HG02678 (cell line): Measurements from ENCODE around the gene RPS16.

Source experiments
- ATAC-seq: cut with Tn5 transposase; IDR thresholded peaks from one replicate; pipeline ENCODE4 v1.9.1; 2021; ENCODE audit warnings: mild to moderate bottlenecking, moderate library complexity; ENCODE audit not compliant: unreplicated experiment

Gene RPS16

GRCh38 chr19:39408392-39409207, 27.1 kb downstream of the RPS16 start:
- ATAC-seq: no peak

DNA sequence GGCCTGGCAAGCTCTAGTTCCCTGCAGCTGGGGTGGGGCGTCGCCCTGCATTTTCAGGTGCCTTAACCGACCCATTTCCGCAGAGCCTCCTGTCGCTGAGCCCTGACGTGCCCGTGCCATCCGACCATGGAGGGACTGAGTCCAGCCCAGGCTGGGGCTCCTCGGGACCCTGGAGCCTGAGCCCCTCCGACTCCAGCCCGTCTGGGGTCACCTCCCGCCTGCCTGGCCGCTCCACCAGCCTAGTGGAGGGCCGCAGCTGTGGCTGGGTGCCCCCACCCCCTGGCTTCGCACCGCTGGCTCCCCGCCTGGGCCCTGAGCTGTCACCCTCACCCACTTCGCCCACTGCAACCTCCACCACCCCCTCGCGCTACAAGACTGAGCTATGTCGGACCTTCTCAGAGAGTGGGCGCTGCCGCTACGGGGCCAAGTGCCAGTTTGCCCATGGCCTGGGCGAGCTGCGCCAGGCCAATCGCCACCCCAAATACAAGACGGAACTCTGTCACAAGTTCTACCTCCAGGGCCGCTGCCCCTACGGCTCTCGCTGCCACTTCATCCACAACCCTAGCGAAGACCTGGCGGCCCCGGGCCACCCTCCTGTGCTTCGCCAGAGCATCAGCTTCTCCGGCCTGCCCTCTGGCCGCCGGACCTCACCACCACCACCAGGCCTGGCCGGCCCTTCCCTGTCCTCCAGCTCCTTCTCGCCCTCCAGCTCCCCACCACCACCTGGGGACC, 27.9 kb downstream of the RPS16 start:
- no peak for ATAC-seq

DNA sequence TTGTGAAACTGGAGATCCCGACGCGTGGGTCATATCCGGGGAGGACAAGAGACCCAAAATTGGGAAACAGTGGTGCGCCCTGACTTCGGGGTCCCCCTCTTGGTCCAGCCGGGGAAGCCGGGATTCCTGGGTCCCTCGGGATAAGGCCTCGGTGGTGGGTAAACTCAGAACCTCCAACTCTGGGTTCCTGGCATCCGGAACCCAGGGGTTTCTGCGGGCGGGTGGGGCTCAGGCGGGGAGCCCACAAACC, 28.4 kb downstream of the RPS16 start:
- ATAC-seq: no peak

DNA sequence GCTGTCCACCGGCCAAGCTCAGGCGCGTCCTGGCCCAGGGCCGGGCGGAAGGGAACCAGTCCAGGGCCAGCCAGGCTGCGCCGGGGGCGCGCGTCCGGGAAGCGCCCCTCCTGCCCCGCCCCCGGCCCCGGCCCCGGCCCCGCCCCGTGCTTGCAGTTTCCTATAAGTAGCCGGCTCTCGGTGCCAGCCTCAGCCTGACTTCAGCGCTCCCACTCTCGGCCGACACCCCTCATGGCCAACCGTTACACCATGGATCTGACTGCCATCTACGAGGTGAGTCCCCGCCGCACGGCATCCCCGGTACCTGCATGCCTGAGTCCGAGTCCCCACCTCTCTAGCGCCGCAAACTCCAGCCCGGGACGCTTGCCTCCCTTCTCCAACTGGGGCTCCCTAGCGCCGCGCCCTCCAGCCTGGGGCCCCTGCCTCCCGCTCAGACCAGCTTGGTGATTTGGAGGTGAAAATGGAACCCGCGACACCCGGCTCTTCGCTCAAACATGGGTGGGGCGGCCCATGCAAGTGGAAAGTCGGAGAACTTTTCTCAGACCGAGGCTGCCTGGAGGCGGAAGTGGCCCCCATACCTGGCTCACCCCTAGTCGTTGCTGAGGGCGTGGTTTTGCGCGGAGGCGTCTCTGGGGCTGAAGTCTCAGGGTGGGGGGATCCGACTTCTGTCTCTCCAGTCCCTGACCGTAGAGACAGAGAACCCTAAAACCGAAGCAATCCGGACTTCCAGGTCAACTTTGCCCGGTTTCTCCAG, 28.9 kb downstream of the RPS16 start, which contains the start of gene ZFP36:
Gene ZFP36 (plus strand): TSS at position 192 of the 754 bp plus-strand sequence. CDS start 58 bp downstream, at position 250.
- ATAC-seq: no peak

- ATAC-seq: no peak
Observed at GRCh38 chr19:39405958-39406655, 29.6 kb downstream of the RPS16 start.

GRCh38 chr19:39405261-39405957, 30.3 kb downstream of the RPS16 start:
- ATAC-seq: no peak

GRCh38 chr19:39403331-39404312, 32.1 kb downstream of the RPS16 start:
- no peak for ATAC-seq

DNA sequence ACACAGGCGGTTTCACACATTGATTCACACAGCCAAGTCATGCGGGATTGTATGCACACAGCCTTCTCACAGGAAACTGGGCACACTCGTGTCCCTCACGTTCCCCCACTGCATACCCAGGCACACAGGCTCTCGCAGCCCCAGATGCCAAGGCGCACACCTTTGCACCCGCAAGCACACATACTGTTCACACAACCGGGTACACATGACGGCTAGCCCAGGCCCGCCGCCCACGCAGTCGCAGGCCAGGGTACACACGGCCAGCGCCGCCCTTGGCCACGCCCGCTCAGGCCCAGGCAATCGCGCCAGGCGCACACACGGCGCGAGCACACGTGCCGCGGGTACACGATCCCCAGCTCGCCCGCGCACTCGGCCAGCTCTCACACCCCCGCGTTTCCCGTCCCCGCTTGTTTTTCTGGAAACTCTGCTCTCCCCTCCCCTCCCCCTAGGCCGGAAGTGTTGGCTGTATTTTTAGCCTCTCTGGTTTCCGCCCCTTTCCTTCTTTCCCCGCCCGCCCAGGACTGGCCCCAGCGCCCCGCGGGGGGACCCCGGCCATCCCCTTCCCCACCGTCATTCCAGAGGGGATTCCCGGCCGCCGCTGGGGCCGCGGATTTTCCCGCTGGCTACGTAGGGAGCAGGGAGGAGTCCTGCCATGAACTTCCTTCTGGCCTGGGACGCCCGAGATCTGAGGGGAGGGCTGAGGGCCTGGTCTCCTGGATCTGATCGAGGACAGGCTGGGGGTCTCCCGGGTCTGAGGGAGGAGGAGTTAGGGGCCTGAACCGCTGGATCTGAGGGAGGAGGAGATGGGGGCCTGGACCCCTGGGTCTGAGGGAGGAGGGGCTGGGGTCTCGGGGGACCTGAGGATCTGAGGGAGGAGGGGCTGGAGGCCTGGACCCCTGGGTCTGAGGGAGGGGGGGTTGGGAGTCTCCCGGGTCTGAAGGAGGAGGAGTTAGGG, 33.1 kb downstream of the RPS16 start:
- peak; percentile 33 for ATAC-seq

DNA sequence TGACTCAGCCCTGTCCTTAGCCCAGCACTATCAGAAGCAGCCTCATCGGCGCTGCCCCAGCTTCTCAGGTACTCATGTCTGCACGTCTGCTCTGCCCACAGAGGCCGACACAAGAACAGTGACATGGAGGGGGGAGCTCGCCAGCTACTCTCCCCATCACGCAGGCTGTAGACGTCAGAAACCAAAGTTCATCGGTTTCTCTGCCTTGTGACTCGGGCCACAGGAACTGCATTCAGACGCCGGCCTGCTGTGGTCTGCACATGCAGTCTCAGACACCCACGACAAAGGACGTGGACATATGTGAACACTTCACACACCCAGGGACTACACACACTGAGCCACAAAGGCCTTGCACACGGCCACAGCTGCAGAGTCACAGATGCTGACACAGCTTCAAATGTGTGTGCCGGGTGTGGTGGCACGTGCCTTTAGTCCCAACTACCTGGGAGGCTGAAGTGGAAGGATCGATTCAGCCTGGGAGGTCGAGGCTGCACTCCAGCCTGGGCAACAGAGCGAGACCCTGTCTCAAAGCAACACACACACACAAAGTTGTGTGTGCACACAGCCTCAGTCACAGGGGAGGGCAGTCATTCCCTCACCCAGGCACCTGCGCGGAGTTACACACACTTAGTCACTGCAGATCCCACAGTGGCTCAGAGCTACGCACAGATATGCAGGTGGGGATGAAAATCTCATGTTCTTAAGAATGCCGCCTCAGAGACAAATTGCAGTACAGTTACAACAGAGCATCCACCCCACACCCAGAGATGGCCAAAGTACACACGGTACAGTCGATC, 34.0 kb downstream of the RPS16 start:
- ATAC-seq: peak; percentile 28

DNA sequence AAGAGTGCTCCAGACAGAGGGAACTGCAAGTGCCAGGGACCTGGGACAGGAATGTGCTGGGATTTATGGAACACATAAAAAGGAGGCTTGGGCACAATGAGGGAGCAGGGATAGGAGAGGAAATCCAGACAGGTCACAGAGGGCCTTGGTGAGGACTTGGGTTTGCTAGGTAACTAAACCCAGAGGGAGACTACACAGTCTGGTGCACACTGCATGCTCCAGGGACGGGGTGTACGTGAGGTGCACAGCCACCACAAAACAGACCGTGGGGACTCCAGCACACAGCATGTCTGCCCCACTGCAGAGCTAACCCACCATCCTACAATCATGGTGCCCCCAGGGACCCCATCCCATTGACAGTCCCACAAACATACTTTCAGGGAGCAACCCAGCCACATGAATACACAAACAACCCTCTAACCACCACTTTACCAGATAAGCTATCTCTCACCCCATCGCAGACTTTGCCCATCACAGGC, 34.6 kb downstream of the RPS16 start:
- peak; percentile 7 for ATAC-seq

GRCh38 chr19:39400061-39400460, 35.7 kb downstream of the RPS16 start:
- ATAC-seq: no peak

DNA sequence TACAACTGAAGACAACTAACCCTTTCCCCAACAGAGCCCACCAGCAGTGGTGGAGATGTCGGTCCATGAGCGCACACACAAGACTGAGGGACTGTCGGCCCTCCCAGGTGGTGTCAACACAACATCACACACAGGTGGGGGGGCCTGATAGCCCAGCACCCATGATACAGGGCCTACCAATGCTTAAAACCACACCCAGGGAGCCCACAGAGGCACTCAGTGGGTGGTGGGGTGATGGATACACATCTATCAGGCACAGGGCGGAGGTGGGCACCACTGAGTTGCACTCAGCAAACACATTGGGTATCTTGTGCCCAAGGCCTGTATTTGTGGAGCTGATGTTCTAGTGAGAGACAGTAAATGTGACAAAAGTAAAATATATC, 36.1 kb downstream of the RPS16 start:
- ATAC-seq: no peak

GRCh38 chr19:39398297-39398864, 37.4 kb downstream of the RPS16 start:
- no peak for ATAC-seq

DNA sequence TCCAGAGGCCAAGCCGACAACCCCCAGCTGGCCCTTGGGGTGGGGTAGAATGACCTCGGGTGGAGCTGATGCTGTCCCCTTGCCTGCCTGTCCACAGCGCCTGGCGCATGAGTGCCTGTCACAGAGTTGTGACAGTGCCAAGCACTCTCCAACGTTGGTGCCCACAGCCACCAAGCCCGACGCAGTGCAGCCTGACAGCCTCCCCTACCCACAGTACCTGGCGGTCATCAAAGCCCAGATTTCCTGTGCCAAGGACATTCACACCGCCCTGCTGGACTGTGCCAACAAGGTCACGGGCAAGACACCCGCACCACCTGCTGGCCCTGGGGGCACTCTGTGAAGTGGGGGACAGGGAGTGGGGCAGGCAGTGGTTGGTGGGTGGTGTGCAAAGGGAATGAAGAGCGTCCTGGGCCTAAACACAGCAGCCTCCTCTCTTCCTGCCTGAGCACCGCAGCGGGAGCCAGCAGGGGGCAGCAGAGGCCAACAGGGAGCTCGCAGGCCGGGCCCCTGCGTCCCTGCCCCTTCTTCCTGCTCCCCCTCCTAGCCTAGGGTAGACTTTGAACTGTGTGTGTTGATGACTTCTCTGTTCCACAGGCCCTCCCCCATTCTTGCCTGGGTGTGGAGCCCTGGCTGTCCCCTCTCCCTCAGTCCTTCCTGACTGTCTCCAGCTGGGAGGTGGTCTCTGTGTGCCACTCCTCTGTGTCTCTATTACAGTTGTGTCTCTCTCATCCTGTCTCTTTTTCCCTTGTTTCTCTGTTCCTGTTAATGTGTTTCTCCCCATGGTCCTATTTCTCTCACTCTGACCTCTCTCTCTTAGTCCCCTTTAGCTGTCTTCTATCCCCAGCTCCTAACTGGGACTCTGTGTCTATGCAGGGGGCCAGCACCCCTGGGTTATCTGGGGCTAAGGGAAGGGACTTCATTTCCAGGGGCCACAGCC, 38.1 kb downstream of the RPS16 start:
- ATAC-seq: no peak

- ATAC-seq: peak; percentile 94
Observed at GRCh38 chr19:39390751-39391437, 44.9 kb downstream of the RPS16 start, which contains the start of the genes MED29 and PAF1. MED29 (plus strand) TSS chr19:39391378; CDS start chr19:39391423, 45 bp downstream. PAF1 (minus strand) TSS chr19:39391106; CDS start chr19:39390864, 242 bp downstream.
